B cell (primary cell): ENCODE data around the gene AOPEP.

ENCODE experiments used
- CTCF ChIP-seq: fragments of 200-600 bp; IDR thresholded peaks from one replicate; pipeline ENCODE4 v1.8.0; 2022; ENCODE audit warnings: antibody characterized with exemption, mild to moderate bottlenecking
- EZH2 ChIP-seq: IDR thresholded peaks from 2 replicates; pipeline ENCODE4 v1.6.1; 2012; ENCODE audit warnings: borderline replicate concordance, low read depth, mild to moderate bottlenecking, moderate library complexity, low read length; ENCODE audit not compliant: insufficient read depth, poor library complexity, severe bottlenecking

GRCh38 chr9:95109456-95109855 is 383.0 kb downstream of the AOPEP start:
- TF ChIP-seq CTCF (no peak), EZH2 (no peak)
